IPS-20b (cell line): ENCODE measurements around the gene FAM20B.

Experiments used
- H3K27ac ChIP-seq: one replicate; pipeline ENCODE4 v1.5.1; 2013; ENCODE audit warnings: low read length
- H3K27me3 ChIP-seq: 2 replicates; pipeline ENCODE4 v1.6.1; 2013; ENCODE audit warnings: mild to moderate bottlenecking, low read length, inconsistent platforms; ENCODE audit not compliant: insufficient read depth
- H3K36me3 ChIP-seq: 2 replicates; pipeline ENCODE4 v1.6.1; 2013; ENCODE audit warnings: low read depth, mild to moderate bottlenecking, inconsistent platforms, low read length, moderate library complexity; ENCODE audit not compliant: insufficient read depth
- H3K4me1 ChIP-seq: 2 replicates; pipeline ENCODE4 v1.6.1; 2013; ENCODE audit warnings: mild to moderate bottlenecking, control low read depth, inconsistent platforms, low read length, moderate library complexity; ENCODE audit not compliant: insufficient read depth
- H3K4me3 ChIP-seq: 2 replicates; pipeline ENCODE4 v1.5.1; 2013; ENCODE audit warnings: mild to moderate bottlenecking, low read length, inconsistent platforms
- H3K9ac ChIP-seq: 2 replicates; pipeline ENCODE4 v1.6.1; 2013; ENCODE audit warnings: low read depth, mild to moderate bottlenecking, inconsistent platforms, low read length, moderate library complexity
- H3K9me3 ChIP-seq: 2 replicates; pipeline ENCODE4 v1.6.1; 2013; ENCODE audit warnings: mild to moderate bottlenecking, low read depth, low read length, inconsistent platforms; ENCODE audit not compliant: insufficient read depth

Gene FAM20B

DNA sequence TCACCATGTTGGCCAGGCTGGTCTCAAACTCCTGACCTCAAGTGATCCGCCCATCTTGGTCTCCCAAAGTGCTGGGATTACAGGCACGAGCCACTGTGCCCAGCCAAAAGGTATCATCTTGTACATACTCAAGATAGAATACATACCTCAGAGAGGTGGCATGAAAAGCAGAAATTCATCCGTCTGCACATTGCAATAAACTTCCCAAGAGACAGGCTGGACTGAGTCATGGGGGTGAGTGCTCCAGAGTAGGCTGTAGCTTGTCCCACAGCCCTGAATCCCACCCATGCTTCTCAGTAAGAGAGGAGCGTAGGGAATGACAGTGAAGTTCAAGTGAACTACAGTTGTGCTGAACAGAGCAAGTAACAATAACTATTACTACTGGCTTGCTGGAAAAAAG, 75.9 kb downstream of the FAM20B start:
- Histone ChIP-seq H3K36me3 (peaks cover 12% of the 10 kb centered on the region), H3K4me3 (no peak overlapping the region), H3K4me1 (peaks cover 5% of the 10 kb centered on the region; the same call in 1 of the 2 replicates), H3K9ac (no peak overlapping the region), H3K27ac (no peak overlapping the region), H3K27me3 (no peaks in the 10 kb centered on the region), H3K9me3 (no peaks in the 10 kb centered on the region)

DNA sequence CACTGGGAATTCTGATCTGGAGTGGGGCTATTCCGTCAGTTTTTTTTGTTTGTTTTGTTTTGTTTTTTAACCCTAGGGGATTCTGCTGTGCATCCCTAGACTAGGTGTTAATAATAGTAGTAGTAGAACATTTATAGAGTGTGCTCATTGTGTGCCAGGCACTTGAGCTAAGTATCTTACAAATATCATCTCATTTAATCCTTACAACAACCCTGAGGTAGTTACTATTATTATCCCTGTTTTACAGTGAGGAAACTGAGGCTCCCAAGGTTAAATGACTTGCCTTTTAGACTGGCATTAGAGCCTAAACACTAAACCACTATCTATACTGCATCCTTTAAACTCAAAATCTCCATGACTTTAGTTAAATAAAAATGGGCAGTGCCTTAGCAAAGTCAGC, 78.3 kb downstream of the FAM20B start:
- peaks cover 5% of the 10 kb centered on the region; the same call in 1 of the 2 replicates for H3K4me1 ChIP-seq
- no peak overlapping the region for H3K9ac ChIP-seq
- H3K27me3 ChIP-seq: no peaks in the 10 kb centered on the region
- H3K4me3 ChIP-seq: no peak overlapping the region
- H3K27ac ChIP-seq: no peak overlapping the region
- H3K36me3 ChIP-seq: peaks cover 19% of the 10 kb centered on the region
- H3K9me3 ChIP-seq: no peaks in the 10 kb centered on the region

DNA sequence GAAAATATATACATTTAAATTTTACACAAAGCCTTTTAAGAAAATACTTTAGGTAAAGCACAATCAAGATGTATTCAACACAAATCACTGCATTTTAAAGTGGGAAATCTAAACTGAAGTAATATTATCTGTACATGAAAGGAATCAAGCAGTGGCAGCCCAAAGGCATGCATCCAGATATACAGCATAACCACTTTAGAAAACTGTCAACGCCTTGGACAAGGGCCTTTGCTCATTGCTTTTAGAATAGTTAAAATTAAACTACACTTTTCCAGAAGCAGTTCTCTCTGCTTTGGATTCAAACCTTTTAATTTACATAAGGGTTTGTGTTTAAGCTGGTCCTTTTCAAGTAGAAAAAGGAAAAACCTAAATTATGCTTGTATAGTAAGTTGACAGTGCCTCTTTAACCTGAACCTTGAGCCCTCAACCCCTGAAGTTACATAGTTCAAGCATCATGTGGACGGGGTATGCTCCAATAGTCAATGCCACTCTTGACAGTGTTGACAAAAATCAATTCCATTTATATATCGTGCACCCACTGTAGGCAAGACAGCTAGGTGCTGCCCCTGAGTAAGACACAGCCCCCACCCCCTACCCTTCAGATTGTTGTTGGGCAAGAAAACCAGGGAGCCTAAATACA, 79.0 kb downstream of the FAM20B start:
- H3K4me1 ChIP-seq: peaks cover under 1% of the 10 kb centered on the region; the same call in 1 of the 2 replicates
- H3K36me3 ChIP-seq: peaks cover 25% of the 10 kb centered on the region
- H3K4me3 ChIP-seq: no peak overlapping the region
- H3K27ac ChIP-seq: no peak overlapping the region
- H3K27me3 ChIP-seq: no peaks in the 10 kb centered on the region
- H3K9me3 ChIP-seq: no peaks in the 10 kb centered on the region
- no peak overlapping the region for H3K9ac ChIP-seq

DNA sequence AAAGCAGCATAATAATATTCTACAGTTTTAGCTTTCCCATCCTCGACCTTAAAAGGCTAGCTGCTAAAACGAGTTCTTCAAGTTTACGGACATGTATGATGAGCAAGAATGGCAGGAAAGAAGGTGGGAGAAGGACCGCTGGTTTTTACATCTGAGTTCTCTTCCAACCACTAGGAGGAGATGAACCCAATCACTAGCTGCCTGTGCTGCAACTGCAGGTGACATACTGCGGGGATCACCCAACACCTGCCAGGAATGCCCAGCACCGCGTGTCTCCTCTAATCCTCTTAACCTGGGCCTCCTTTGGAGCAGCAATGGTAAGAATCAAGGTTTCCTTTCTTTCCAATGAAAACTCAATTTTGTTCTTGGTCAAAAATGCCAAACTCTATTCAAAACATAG, 79.7 kb downstream of the FAM20B start:
- no peak overlapping the region for H3K4me3 ChIP-seq
- no peaks in the 10 kb centered on the region for H3K27me3 ChIP-seq
- H3K9ac ChIP-seq: no peak overlapping the region
- H3K27ac ChIP-seq: no peak overlapping the region
- peaks cover 31% of the 10 kb centered on the region for H3K36me3 ChIP-seq
- H3K4me1 ChIP-seq: no peaks in the 10 kb centered on the region
- H3K9me3 ChIP-seq: no peaks in the 10 kb centered on the region

DNA sequence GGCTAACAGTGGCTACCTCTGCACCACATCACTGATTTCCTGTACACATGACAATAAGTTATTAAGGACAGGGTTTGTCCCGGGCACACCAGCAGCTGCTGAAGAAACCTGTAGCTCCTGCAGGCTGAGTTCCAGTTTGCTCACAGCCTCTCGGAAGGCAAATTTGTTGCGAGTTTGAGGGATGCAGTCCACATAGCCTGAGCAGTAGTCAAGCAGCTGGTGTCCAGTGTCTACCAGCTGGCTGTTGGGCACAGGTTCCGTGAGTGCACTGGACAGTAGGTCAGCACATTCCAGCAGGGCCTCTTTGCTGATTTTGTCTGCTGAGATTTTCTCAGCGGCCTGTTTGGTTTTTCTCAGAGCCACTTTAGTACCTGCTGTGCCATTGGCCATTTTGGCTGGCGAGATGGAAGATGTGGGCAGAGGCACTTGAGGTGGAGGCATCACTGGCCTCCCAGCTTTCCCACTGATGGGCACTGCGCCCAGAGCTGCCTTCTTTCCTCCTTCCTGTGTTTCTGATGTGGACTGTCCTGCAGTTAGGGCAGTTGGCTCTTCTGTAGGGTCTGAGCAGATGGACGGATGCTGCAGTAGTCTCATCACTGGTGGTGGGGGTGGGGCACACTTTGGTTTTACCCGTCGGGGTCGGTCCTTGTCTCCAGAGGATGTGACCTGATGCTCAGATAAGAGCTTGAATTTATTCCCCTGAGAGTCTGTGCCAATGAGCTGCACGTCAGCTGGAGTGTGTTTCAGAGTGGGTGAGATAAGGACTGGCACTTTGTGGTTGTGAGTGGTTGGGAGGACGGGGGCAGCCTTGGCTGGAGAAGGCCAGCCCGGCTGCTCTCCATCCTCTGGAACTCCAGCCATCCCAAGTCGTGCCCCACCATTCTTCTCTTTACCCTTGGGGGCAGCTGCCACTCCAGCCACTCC, 82.3 kb downstream of the FAM20B start:
- H3K9ac ChIP-seq: no peak overlapping the region
- H3K27ac ChIP-seq: no peak overlapping the region
- peaks cover 48% of the 10 kb centered on the region for H3K36me3 ChIP-seq
- no peaks in the 10 kb centered on the region for H3K4me1 ChIP-seq
- no peaks in the 10 kb centered on the region for H3K9me3 ChIP-seq
- no peaks in the 10 kb centered on the region for H3K27me3 ChIP-seq
- no peak overlapping the region for H3K4me3 ChIP-seq

DNA sequence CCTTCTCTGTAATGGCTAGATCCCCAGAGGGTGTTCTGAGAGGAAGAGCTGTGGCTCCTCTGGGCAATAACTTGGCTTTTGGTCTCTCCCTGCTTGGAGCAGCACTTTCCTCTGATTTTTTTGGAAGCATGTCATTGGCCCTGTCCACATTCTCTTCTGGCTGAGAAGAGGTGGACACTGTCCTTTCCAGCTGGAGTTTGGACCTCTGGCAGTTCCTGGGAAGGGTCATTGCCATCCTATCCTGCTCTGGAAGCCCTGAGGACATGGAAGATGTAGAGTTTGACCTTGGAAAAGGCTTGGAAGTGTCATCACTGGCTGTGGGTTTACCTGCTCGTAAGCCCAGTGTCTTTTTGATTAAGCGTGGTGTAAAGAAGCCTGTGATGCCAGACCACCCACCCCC, 83.0 kb downstream of the FAM20B start:
- Histone ChIP-seq H3K9ac (no peak overlapping the region), H3K36me3 (peaks cover 51% of the 10 kb centered on the region), H3K4me1 (no peaks in the 10 kb centered on the region)

DNA sequence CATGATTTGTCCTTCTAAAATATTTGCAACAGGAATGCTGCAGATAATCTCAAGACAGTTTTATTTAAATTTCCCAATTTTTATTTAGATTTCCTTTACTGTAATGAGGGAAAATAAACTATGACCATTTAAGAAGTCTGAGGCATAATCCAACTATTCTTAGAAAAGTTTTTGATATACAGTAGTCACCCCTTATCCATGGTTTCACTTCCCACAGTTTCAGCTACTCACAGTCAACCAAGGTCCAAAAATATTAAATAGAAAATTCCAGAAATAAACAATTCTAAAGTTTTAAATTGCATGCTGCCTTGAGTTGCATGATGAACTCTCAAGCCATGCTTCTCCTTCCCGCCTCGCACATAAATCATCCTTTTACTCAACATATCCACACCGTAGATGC, 89.5 kb downstream of the FAM20B start:
- peaks cover 56% of the 10 kb centered on the region for H3K36me3 ChIP-seq
- H3K27me3 ChIP-seq: no peaks in the 10 kb centered on the region
- no peak overlapping the region for H3K4me3 ChIP-seq
- H3K9ac ChIP-seq: no peak overlapping the region
- no peaks in the 10 kb centered on the region for H3K4me1 ChIP-seq
- no peaks in the 10 kb centered on the region for H3K9me3 ChIP-seq
- H3K27ac ChIP-seq: no peak overlapping the region

More for the DNA sequence above, 83.0 kb downstream of the FAM20B start:
- H3K9me3 ChIP-seq: no peaks in the 10 kb centered on the region
- H3K27me3 ChIP-seq: no peaks in the 10 kb centered on the region
- no peak overlapping the region for H3K27ac ChIP-seq
- no peak overlapping the region for H3K4me3 ChIP-seq

DNA sequence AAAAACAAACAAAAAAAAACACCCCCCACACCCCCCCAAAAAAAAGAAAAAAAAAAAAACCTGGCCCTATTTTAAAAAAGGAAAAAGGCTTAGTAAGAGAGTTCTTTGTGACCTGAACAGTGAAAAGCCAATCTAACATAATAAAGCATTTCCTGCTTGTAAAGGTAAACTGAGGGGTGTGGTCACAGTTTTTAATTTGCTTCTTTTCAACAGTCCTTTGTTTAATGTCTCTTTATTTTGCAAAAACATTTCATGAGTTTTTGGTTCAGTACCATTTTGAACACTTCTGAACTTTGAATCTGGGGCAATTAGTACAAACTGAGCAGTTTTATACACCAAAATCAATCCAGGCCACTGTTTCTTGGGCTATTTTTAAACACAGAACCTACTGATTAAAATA, 93.8 kb downstream of the FAM20B start:
- no peaks in the 10 kb centered on the region for H3K9me3 ChIP-seq
- H3K27me3 ChIP-seq: no peaks in the 10 kb centered on the region
- peaks cover 39% of the 10 kb centered on the region for H3K36me3 ChIP-seq
- no peaks in the 10 kb centered on the region for H3K4me1 ChIP-seq
- H3K9ac ChIP-seq: peak overlapping the region; percentile 15; the same call in 1 of the 2 replicates
- no peak overlapping the region for H3K4me3 ChIP-seq
- no peak overlapping the region for H3K27ac ChIP-seq

DNA sequence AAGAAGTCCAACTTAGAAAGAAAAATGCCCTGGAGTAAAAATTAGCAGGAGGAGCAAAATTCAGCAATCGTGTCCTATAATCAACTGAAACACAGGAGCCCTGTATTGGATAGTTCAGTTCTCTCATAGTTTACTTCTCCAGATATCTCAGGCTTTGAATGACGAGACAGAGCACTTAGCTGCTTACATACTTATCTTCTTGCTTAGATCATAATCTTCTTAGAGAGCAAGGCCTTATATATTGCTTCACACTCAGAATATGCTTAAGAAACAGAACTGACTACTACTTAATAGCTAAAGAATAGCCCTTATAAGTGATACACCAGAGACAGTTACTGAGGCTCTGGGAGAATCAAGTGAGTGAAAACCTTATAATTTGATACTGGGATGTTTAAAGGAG, 95.0 kb downstream of the FAM20B start:
- no peaks in the 10 kb centered on the region for H3K4me1 ChIP-seq
- H3K36me3 ChIP-seq: peaks cover 34% of the 10 kb centered on the region
- no peaks in the 10 kb centered on the region for H3K9me3 ChIP-seq
- H3K4me3 ChIP-seq: no peak overlapping the region
- no peak overlapping the region for H3K9ac ChIP-seq
- no peak overlapping the region for H3K27ac ChIP-seq
- no peaks in the 10 kb centered on the region for H3K27me3 ChIP-seq

DNA sequence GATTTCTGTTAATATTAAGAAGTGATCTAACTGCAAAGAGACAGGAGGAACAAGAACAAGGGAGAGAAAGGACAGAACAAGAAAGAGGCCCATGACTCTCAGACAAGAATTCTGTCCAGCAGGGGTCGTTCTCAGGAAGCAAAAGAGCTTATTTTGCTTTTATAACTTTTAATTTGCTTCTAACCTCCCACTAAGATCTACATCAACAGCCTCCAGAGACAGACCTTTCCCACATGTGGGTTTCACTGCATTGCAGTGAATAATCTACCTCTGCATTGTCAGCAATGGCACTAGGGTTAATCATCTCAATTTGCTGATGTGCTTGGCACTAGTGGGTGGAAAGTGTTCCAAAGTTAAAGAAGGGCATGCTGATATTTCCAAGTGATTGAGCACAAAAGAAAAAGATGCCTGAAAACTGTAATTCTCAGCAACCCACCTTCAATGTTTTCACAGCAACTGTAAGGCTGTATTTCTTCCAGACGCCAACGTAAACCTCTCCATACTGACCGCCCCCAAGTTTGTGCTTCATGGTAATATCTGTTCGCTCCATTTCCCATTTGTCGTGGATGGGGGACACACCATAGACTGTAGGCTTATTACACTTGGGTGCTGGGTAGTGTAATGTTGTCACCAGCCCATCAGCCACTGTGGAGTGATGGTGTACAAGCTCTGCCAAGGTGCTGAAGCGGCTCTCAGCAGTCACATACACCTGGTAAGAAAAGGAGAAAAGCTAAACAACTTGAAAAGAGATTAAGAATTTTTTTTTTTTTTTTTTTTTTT, 95.7 kb downstream of the FAM20B start:
- Histone ChIP-seq H3K9ac (no peak overlapping the region; the same call in 1 of the 2 replicates), H3K4me1 (no peaks in the 10 kb centered on the region), H3K27me3 (no peaks in the 10 kb centered on the region), H3K9me3 (no peaks in the 10 kb centered on the region), H3K4me3 (no peak overlapping the region), H3K27ac (no peak overlapping the region), H3K36me3 (peaks cover 38% of the 10 kb centered on the region)

DNA sequence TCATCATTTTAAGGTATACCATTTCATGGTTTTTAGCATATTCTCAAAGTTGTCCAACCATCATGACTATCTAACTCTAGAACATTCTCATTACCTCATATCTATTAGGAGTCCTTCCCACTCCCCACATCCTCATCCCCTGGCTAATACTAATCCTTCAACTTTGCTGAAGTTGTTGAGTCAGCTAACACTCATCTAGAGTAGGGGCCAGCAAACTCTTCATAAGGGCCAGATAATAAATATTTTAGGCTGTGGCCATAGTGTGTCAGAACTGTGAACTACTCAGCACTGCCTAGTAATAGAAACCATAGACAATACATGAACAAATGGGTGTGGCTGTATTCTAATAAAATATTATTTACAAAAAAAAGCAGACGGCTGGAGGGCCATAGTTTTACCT, 99.2 kb downstream of the FAM20B start:
- H3K4me3 ChIP-seq: no peak overlapping the region
- H3K9me3 ChIP-seq: no peaks in the 10 kb centered on the region
- peaks cover 16% of the 10 kb centered on the region for H3K36me3 ChIP-seq
- H3K27ac ChIP-seq: no peak overlapping the region
- no peak overlapping the region for H3K9ac ChIP-seq
- H3K4me1 ChIP-seq: no peaks in the 10 kb centered on the region
- no peaks in the 10 kb centered on the region for H3K27me3 ChIP-seq
